ENCODE measurements around the gene INPP5J.

INPP5J gene

DNA sequence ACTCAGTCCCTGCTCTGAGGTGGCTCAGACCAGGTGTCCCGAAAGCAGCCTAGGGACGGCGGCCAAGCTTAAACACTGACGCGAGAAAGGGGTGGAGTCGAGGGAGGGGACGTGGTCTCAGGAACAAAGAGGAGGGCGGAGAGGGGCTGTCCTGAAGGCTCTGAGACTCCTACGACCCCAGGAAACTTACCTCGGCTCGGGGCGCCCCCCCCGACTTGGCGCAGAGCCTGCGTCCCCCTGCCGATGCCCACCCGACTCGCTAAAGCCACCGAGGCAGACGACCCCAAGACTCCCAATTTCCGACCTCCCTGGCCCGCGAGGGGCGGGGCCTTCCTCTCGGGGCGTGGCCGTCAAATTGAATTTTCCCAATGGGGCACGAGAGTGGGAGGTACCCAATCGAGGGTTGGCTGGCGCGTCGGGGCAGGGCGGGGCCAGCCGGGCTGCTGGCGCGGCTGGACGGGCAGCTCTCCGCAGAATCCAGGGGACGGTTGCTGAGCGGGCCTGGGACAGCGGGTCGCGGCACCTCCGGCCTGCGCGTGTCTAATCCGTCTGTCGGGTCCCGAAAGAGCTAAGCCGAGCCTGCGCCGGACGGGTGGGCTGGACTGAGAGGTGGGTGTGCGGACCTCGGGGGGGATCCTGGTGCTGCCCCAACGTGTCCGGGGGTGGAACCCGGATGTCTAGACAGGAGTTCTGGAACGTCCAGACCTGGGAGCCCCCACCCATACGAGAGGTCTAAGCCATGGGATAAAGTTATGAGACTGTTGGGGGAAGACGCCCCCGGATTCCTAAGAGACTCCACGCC is 41.7 kb upstream of the INPP5J start, which contains the start of gene SMTN (continued):
- no peak for TF ChIP-seq MYNN (tag by site-specific recombination; IDR thresholded peaks at IDR 0.05; ENCODE audit: borderline replicate concordance)
- TF ChIP-seq GLIS1 (tag by site-specific recombination; IDR thresholded peaks at IDR 0.05) = peak; percentile 45; the same call in 1 of the 2 replicates
- TF ChIP-seq OVOL3 (tag by site-specific recombination; IDR thresholded peaks at IDR 0.05) = no peak
- TF ChIP-seq, protein P1, sequence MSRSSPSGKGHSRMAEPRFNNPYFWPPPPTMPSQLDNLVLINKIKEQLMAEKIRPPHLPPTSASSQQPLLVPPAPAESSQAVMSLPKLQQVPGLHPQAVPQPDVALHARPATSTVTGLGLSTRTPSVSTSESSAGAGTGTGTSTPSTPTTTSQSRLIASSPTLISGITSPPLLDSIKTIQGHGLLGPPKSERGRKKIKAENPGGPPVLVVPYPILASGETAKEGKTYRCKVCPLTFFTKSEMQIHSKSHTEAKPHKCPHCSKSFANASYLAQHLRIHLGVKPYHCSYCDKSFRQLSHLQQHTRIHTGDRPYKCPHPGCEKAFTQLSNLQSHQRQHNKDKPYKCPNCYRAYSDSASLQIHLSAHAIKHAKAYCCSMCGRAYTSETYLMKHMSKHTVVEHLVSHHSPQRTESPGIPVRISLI (tag by site-specific recombination; IDR thresholded peaks at IDR 0.05) = no peak
- TF ChIP-seq IKZF3 (tag by site-specific recombination; IDR thresholded peaks at IDR 0.05) = no peak
- peak; percentile 67; the same call in 1 of the 2 replicates for TF ChIP-seq KLF9 (tag by site-specific recombination; IDR thresholded peaks at IDR 0.05; ENCODE audit: low read depth)
- no peak for TF ChIP-seq ZNF140 (tag by site-specific recombination; IDR thresholded peaks at IDR 0.05)
- TF ChIP-seq SP7 (tag by site-specific recombination; IDR thresholded peaks at IDR 0.05) = 0 out of 2 replicates have a peak, but pooled peaks have one; percentile 35
- no peak for TF ChIP-seq SALL2 (tag by site-specific recombination; IDR thresholded peaks at IDR 0.05; ENCODE audit: borderline replicate concordance)
- TF ChIP-seq ZSCAN16 (tag by site-specific recombination; IDR thresholded peaks at IDR 0.05) = no peak
- no peak for TF ChIP-seq ZNF184 (tag by site-specific recombination; IDR thresholded peaks at IDR 0.05)
- no peak for TF ChIP-seq ZNF133 (tag by site-specific recombination; IDR thresholded peaks at IDR 0.05)
- peak; percentile 36; the same call in 1 of the 2 replicates for TF ChIP-seq ZNF391 (tag by site-specific recombination; IDR thresholded peaks at IDR 0.05; ENCODE audit: borderline replicate concordance, low read depth)
- TF ChIP-seq KLF1 (tag by site-specific recombination; IDR thresholded peaks at IDR 0.05) = peak; percentile 59; the same call in 1 of the 2 replicates
- TF ChIP-seq, protein P2, sequence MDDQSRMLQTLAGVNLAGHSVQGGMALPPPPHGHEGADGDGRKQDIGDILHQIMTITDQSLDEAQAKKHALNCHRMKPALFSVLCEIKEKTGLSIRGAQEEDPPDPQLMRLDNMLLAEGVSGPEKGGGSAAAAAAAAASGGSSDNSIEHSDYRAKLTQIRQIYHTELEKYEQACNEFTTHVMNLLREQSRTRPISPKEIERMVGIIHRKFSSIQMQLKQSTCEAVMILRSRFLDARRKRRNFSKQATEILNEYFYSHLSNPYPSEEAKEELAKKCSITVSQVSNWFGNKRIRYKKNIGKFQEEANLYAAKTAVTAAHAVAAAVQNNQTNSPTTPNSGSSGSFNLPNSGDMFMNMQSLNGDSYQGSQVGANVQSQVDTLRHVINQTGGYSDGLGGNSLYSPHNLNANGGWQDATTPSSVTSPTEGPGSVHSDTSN (CRISPR knock-in tag; IDR thresholded peaks at IDR 0.05) = no peak; the same call in 1 of the 2 replicates
- TF ChIP-seq ZNF843 (tag by site-specific recombination; IDR thresholded peaks at IDR 0.05) = no peak
- TF ChIP-seq, protein P3, sequence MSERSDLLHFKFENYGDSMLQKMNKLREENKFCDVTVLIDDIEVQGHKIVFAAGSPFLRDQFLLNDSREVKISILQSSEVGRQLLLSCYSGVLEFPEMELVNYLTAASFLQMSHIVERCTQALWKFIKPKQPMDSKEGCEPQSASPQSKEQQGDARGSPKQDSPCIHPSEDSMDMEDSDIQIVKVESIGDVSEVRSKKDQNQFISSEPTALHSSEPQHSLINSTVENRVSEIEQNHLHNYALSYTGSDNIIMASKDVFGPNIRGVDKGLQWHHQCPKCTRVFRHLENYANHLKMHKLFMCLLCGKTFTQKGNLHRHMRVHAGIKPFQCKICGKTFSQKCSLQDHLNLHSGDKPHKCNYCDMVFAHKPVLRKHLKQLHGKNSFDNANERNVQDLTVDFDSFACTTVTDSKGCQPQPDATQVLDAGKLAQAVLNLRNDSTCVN (tag by site-specific recombination; optimal IDR thresholded peaks at IDR 0.05) = peak; percentile 45
- no peak for TF ChIP-seq ZFP41 (tag by site-specific recombination; IDR thresholded peaks at IDR 0.05; ENCODE audit: borderline replicate concordance)
- TF ChIP-seq, protein P4, sequence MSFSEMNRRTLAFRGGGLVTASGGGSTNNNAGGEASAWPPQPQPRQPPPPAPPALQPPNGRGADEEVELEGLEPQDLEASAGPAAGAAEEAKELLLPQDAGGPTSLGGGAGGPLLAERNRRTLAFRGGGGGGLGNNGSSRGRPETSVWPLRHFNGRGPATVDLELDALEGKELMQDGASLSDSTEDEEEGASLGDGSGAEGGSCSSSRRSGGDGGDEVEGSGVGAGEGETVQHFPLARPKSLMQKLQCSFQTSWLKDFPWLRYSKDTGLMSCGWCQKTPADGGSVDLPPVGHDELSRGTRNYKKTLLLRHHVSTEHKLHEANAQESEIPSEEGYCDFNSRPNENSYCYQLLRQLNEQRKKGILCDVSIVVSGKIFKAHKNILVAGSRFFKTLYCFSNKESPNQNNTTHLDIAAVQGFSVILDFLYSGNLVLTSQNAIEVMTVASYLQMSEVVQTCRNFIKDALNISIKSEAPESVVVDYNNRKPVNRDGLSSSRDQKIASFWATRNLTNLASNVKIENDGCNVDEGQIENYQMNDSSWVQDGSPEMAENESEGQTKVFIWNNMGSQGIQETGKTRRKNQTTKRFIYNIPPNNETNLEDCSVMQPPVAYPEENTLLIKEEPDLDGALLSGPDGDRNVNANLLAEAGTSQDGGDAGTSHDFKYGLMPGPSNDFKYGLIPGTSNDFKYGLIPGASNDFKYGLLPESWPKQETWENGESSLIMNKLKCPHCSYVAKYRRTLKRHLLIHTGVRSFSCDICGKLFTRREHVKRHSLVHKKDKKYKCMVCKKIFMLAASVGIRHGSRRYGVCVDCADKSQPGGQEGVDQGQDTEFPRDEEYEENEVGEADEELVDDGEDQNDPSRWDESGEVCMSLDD (tag by site-specific recombination; IDR thresholded peaks at IDR 0.05) = no peak
- TF ChIP-seq ZNF776 (tag by site-specific recombination; IDR thresholded peaks at IDR 0.05; ENCODE audit: borderline replicate concordance) = no peak
- TF ChIP-seq ZNF223 (tag by site-specific recombination; IDR thresholded peaks at IDR 0.05) = no peak
- no peak for TF ChIP-seq ZNF350 (tag by site-specific recombination; IDR thresholded peaks at IDR 0.05)
- no peak for TF ChIP-seq ZNF549 (tag by site-specific recombination; IDR thresholded peaks at IDR 0.05)
- no peak for TF ChIP-seq ZNF610 (tag by site-specific recombination; IDR thresholded peaks at IDR 0.05; ENCODE audit: borderline replicate concordance)
- TF ChIP-seq ZNF433 (tag by site-specific recombination; IDR thresholded peaks at IDR 0.05; ENCODE audit: low read depth) = no peak
- no peak; the same call in 1 of the 2 replicates for TF ChIP-seq ZNF335 (tag by site-specific recombination; conservative IDR thresholded peaks at IDR 0.05)
- TF ChIP-seq, protein P5, sequence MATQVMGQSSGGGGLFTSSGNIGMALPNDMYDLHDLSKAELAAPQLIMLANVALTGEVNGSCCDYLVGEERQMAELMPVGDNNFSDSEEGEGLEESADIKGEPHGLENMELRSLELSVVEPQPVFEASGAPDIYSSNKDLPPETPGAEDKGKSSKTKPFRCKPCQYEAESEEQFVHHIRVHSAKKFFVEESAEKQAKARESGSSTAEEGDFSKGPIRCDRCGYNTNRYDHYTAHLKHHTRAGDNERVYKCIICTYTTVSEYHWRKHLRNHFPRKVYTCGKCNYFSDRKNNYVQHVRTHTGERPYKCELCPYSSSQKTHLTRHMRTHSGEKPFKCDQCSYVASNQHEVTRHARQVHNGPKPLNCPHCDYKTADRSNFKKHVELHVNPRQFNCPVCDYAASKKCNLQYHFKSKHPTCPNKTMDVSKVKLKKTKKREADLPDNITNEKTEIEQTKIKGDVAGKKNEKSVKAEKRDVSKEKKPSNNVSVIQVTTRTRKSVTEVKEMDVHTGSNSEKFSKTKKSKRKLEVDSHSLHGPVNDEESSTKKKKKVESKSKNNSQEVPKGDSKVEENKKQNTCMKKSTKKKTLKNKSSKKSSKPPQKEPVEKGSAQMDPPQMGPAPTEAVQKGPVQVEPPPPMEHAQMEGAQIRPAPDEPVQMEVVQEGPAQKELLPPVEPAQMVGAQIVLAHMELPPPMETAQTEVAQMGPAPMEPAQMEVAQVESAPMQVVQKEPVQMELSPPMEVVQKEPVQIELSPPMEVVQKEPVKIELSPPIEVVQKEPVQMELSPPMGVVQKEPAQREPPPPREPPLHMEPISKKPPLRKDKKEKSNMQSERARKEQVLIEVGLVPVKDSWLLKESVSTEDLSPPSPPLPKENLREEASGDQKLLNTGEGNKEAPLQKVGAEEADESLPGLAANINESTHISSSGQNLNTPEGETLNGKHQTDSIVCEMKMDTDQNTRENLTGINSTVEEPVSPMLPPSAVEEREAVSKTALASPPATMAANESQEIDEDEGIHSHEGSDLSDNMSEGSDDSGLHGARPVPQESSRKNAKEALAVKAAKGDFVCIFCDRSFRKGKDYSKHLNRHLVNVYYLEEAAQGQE (tag by site-specific recombination; IDR thresholded peaks at IDR 0.05) = no peak

Measured in HEK293 (cell line).